ENCODE data around the gene CHST3.
"Not testable (repeated sequence)": the region's sequence is repeated elsewhere in the genome, so short reads cannot be mapped to it uniquely, and the experiment has no call there.

Gene CHST3

DNA sequence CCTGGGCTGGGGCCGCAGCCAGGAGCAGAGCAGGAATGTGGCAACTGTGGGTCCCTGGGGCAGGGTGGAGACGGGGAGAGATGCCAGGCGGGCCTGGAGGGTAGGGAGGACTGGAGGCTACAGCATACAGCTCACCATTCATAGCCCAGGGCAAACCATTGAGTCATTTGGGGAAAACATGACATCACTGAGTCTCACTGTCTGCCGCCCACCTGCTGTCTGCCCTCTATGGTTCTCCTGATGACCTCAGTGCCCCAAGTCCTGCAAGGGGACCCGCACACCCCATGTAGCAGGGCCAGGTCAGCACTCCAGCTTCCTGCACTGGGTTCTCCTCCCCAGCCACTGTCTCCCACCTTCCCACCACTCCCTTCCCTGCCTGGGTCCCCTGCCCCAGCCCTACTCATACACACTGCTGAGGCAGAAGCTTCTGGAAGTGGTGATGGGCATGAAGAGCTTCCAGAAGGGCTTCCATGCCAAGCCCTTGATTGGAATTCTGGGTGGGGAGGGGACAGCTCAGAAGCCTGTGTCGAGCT, 10.4 kb downstream of the CHST3 start:
- TF ChIP-seq CTCF (IDR thresholded peaks at IDR 0.05; ENCODE audit: insufficient read depth, low read length, missing control alignments), result no peak
- POLR2A ChIA-PET, result interaction anchor here (0.6 to 0.7 kb wide), 2 partner anchors 24 to 283 kb away, joined by 3 read pairs; no protein-coding TSS in a partner anchor
- no peak overlapping the region for H3K4me3 ChIP-seq (ENCODE audit: low read depth, low read length)

DNA sequence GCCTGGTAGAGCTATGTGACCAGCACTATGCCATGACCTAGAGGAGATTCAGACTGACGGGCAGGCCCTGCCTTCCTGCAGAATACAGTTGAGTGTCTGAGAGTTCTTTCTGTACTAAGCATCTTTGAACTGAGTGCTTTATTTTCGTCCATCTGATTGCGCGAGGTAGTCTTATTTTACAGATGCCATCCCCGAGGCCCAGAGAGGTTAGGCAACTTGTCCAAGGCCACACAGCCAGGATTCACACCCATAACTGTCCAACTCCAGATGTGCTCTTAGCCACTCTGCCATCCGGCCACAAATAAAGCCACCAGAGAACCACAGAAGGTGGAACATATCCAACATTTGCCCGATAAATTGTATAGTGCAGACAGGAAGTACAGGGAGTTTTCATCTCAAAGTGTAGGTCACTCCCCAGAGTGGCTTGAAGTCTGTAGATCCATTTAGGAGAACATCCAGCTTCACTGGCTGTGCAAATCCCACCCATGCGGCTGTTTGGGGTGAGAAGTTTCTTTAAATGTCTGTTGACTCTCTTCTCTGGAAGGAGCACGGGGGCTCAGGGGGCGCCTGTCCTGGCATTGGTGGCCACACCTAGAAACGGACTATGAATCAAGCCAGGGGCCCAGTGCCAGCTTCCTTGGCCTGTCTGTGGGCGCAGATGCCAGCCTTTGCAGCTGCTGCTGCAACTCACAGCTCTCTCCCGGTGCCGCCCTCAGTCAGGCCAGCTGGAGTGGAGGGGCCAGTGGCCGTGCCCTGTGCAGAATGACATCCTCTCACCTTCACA, 11.1 kb downstream of the CHST3 start:
- CTCF ChIA-PET, result interaction anchor here (0.8 to 3.6 kb wide), 5 partner anchors 10 to 79 kb away, joined by 3 to 18 read pairs (median 6); no protein-coding TSS in a partner anchor
- TF ChIP-seq CTCF (IDR thresholded peaks at IDR 0.05; ENCODE audit: insufficient read depth, low read length, missing control alignments), result no peak
- no peak overlapping the region for H3K4me3 ChIP-seq (ENCODE audit: low read depth, low read length)
- POLR2A ChIA-PET, result interaction anchor here (0.7 to 1.6 kb wide), 3 partner anchors 9 to 208 kb away, joined by 3 to 5 read pairs (median 4); no protein-coding TSS in a partner anchor
- no peak for DNase-seq (ENCODE audit: low read depth, low spot score)

More for the DNA sequence above, 10.4 kb downstream of the CHST3 start:
- DNase-seq (ENCODE audit: low read depth, low spot score), result no peak
- CTCF ChIA-PET, result interaction anchor here (0.9 to 3.6 kb wide), 8 partner anchors 8 to 251 kb away, joined by 3 to 18 read pairs (median 3); no protein-coding TSS in a partner anchor

- POLR2A ChIA-PET, result interaction anchor here (0.7 to 1.6 kb wide), 3 partner anchors 10 to 209 kb away, joined by 3 to 5 read pairs (median 4); no protein-coding TSS in a partner anchor
- CTCF ChIA-PET, result interaction anchor here (0.7 to 3.6 kb wide), 4 partner anchors 20 to 80 kb away, joined by 3 to 18 read pairs (median 4); no protein-coding TSS in a partner anchor
- no peak for TF ChIP-seq CTCF (IDR thresholded peaks at IDR 0.05; ENCODE audit: insufficient read depth, low read length, missing control alignments)
- DNase-seq (ENCODE audit: low read depth, low spot score), result no peak
- no peak overlapping the region for H3K4me3 ChIP-seq (ENCODE audit: low read depth, low read length)
Observed at GRCh38 chr10:71975871-71976725, 11.9 kb downstream of the CHST3 start.

DNA sequence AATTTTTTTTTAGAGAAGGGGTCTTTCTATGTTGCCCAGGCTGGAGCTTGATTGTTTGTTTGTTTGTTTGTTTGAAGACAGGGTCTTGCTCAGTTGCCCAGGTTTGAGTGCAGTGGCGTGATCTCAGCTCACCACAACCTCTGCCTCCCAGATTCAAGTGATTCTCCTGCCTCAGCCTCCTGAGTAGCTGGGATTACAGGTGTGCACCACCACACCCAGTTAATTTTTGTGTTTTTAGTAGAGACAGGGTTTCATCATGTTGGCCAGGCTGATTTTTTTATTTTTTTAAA, 13.4 kb downstream of the CHST3 start:
- DNase-seq (ENCODE audit: low read depth, low spot score); POLR2A ChIA-PET; H3K4me3 ChIP-seq (ENCODE audit: low read depth, low read length): not testable (repeated sequence)
- CTCF ChIA-PET, result interaction anchor here (0.6 to 1.1 kb wide), 2 partner anchors 15 to 82 kb away, joined by 3 read pairs; no protein-coding TSS in a partner anchor

- TF ChIP-seq CTCF (IDR thresholded peaks at IDR 0.05; ENCODE audit: insufficient read depth, low read length, missing control alignments), result no peak
- H3K4me3 ChIP-seq (ENCODE audit: low read depth, low read length), result no peak overlapping the region
- POLR2A ChIA-PET, result no interaction called here
- CTCF ChIA-PET, result interaction anchor here (0.6 to 1.1 kb wide), 3 partner anchors 15 to 83 kb away, joined by 3 to 4 read pairs (median 3); no protein-coding TSS in a partner anchor
- DNase-seq (ENCODE audit: low read depth, low spot score), result no peak
Observed at GRCh38 chr10:71978476-71978875, 14.3 kb downstream of the CHST3 start.

GRCh38 chr10:71978988-71979691, 14.9 kb downstream of the CHST3 start:
- POLR2A ChIA-PET, result no interaction called here
- DNase-seq (ENCODE audit: low read depth, low spot score), result no peak
- no peak overlapping the region for H3K4me3 ChIP-seq (ENCODE audit: low read depth, low read length)
- CTCF ChIA-PET, result no interaction called here
- TF ChIP-seq CTCF (IDR thresholded peaks at IDR 0.05; ENCODE audit: insufficient read depth, low read length, missing control alignments), result no peak
